ENCODE measurements around the gene KPNB1.

The KPNB1 gene

DNA sequence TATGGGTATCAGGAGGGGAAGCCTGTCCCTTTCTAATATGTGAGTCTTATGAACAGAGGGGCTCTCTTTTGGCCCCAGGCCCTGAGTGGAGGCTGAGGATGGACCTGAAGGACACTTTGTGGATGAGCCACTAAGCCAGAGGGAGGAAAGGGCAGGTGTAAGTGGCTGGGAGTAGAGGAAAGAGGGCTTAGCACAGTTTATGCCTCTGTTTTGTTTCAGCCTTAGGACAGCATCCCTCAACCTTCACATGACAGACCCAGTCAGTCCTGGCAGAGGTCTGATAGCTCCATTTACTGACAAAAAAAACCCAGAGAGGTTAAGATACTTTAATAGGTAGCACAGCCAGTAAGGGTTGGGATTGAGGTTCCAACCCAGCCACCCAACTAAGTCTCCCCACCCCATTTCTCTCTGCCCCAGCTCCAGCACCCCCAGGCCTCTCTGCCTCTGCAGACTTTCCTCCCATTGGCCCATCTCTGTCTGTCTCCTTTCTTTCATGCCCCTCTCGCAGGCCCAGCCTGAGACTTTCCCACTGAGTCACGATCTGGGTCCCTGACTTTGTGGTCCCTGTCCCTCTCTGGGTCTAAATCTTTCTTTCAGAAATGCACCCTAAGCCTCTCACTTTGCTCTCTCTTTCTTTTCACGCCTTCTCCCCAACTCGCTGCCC lies 78.6 kb downstream of the KPNB1 start:
- no peak for DNase-seq (ENCODE audit: low read depth in 3 of 3)

DNA sequence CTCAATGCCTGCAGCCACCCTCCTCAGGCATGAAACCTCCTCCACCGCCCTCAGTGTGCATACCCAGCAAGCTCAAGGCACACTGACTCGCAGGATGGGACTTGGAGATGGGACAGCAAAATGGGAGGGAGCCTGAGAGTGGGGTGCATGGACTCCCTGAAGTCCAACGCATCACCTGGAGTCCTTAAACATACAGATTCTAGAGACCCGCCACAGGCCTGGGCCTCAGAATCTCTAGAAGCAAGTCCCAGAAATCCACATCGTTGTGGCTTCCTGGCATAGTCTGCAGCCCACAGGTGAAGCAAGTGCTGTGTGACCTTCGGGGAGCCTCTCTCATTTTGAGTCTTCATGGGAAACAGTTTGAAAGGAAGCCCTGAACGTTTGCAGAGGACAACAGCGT lies 79.8 kb downstream of the KPNB1 start:
- DNase-seq (ENCODE audit: low read depth in 3 of 3), result no peak

DNA sequence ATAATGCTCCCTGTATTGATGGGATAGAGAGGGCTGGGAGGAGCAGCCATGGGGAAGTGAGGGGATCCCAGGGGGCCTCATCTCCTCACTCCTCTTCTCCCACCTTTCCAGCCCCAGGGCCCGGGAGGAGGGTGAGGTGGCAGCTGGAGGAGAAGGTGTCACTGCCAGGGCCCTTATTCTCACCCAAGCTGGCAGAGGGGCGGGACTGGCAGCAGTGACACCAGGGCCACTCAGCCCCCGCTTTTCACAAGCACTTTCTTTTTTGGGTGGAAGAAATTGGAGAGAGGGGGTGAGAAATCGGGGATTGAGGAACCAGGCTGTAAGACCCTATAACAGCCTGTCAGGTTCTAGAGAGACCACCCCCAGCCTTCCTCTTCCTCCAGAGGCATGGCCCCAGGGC lies 81.0 kb downstream of the KPNB1 start:
- no peak for DNase-seq (ENCODE audit: low read depth in 3 of 3)

DNA sequence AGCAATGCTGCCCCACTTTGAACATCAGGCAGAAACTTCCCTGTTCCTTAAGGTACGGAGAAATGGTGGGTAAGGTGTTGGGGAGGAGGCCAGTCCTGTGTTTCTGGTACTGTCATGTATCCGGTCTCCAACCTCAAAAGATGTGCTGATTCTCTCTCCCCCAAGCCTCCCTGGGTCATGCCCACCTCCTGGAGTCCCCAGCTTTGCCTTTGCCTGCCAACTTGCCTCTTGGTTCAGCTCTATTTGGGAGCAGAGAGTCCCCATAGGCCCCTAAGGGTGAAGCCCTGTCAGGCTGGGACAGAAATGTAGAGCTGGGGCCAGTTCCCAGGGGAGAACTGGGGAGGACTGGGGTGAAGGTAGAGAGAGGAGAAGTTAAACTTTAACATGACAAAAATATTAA lies 81.7 kb downstream of the KPNB1 start:
- DNase-seq (ENCODE audit: low read depth in 3 of 3), result no peak

DNA sequence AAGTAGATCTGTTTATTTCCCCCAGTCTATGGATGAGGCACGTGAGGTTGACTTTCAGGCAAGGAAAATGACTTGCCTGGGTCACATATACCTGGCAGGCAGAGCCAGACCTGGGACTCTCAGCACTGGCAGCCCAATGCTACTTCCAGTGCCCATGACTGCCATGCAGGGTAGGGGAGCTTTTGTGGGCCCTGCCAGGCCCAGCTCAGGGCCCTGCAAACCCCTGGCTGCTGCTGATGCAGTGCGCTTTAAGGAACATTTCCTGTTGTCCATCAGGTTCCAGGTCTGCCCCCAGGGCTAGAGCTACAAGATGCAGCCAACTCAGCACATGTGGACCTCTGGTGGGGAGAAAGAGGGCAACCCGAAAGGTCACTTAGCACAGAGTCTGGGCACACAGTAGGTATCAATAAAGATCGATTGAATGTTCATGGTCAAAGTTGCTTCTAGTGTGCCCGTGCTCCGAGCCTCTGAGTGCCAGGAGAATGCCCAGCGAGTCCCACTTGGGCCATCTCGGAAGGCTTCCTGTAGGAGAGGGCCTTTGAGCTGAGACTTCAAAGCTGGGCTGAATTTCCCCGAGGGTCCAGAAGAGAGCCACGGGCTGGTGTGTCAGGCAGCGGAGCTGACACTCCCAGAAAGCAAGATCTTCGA lies 82.8 kb downstream of the KPNB1 start:
- DNase-seq (ENCODE audit: low read depth in 3 of 3), result no peak

DNA sequence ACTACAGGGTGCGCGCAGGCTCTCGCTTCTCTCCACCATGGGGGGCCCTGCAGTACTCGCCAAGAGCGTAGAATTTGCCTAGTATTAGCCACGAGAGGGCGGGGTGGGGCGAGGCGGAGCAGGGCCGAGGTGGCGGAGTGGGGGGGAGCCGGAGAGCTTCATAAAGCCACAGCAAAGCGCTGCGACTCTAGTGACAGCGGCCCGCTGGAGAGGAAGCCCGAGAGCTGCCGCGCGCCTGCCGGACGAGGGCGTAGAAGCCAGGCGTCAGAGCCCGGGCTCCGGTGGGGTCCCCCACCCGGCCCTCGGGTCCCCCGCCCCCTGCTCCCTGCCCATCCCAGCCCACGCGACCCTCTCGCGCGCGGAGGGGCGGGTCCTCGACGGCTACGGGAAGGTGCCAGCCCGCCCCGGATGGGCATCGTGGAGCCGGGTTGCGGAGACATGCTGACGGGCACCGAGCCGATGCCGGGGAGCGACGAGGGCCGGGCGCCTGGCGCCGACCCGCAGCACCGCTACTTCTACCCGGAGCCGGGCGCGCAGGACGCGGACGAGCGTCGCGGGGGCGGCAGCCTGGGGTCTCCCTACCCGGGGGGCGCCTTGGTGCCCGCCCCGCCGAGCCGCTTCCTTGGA lies 83.4 kb downstream of the KPNB1 start, which contains the start of gene TBX21:
Gene TBX21, plus strand, starts transcription at position 190 of the 627 bp plus-strand sequence. Its CDS starts 219 bp downstream, at position 409.
- peak; percentile 86 to 91 (median 88) for DNase-seq (ENCODE audit: low read depth in 3 of 3)

DNA sequence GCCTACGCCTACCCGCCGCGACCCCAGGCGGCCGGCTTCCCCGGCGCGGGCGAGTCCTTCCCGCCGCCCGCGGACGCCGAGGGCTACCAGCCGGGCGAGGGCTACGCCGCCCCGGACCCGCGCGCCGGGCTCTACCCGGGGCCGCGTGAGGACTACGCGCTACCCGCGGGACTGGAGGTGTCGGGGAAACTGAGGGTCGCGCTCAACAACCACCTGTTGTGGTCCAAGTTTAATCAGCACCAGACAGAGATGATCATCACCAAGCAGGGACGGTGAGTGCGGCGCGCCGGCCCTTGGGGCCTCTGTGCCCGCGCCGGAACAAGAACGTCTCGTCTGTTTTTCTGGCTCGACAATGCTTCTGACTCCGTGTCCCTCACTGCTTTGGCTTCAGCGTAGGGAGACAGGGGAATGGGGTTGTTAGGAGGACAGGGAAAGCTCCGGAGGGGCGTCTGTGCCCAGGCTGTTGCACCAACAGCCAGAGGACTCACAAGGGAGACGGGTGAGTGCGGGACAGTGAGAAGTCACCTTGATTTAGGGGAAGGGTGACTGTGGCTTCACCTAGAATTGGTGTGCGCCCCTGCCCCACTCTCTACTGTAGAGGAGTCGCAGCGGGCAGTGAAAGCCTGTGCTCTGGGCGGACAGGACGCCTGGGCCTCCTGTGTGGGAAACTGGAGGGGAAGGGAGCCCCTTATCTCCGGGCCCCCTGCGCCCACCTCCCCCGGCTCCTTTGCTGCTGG lies 84.1 kb downstream of the KPNB1 start:
- no peak for DNase-seq (ENCODE audit: low read depth in 3 of 3)

DNA sequence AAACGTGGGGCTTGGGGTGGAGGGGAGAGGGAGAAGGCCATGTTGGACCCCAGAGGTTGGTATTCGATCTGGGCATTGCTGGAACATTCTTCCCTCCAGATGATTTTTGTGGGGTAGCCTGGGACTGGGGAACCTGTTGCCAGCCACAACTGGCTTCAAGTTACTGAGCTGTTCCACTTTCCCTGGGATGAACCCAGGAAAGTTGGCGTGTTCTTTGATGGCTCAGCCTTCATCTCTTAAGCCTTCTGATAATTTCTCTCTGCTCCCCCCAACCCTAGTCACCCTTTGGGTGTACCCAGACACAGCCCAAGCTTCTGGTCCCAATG lies 85.4 kb downstream of the KPNB1 start:
- no peak for DNase-seq (ENCODE audit: low read depth in 3 of 3)

All from stimulated activated CD4-positive, alpha-beta T cell treated with anti-CD3 and anti-CD28 coated beads, TNF-alpha, amount 100 ng/mL, for 4 hours (primary cell).